CD4-positive, alpha-beta T cell treated with Interleukin-6 for 4 hours (primary cell): Measurements from ENCODE around the gene OR9A2.
A peak's percentile ranks its signal among the peaks of the same experiment; 100 is the strongest.
"Not testable (repeated sequence)": the region's sequence is repeated elsewhere in the genome, so short reads cannot be mapped to it uniquely, and the experiment has no call there.

Source experiments
- DNase-seq: peaks from one replicate; pipeline ENCODE4 v3.0.0-alpha.2; 2020; ENCODE audit warnings: mixed read lengths

Gene OR9A2

GRCh38 chr7:143016996-143017395 lies 9.9 kb downstream of the OR9A2 start:
- DNase-seq, result no peak

- no peak for DNase-seq
Observed at GRCh38 chr7:143015926-143016490, 10.9 kb downstream of the OR9A2 start.

GRCh38 chr7:143015084-143015483 lies 11.8 kb downstream of the OR9A2 start:
- no peak for DNase-seq

- no peak for DNase-seq
Observed at GRCh38 chr7:143013893-143014292, 13.0 kb downstream of the OR9A2 start.

- no peak for DNase-seq
Observed at GRCh38 chr7:143013473-143013872, 13.5 kb downstream of the OR9A2 start.

- DNase-seq, result no peak
Observed at GRCh38 chr7:143012409-143012808, 14.5 kb downstream of the OR9A2 start.

- DNase-seq, result no peak
Observed at GRCh38 chr7:143012001-143012400, 14.9 kb downstream of the OR9A2 start.

GRCh38 chr7:143008007-143008901 lies 18.7 kb downstream of the OR9A2 start:
- peak; percentile 84 for DNase-seq

- no peak for DNase-seq
Observed at GRCh38 chr7:143005632-143006260, 21.2 kb downstream of the OR9A2 start.

- DNase-seq, result peak; percentile 51
Observed at GRCh38 chr7:143003393-143004051, 23.4 kb downstream of the OR9A2 start.

- DNase-seq, result no peak
Observed at GRCh38 chr7:143002898-143003297, 24.0 kb downstream of the OR9A2 start.

GRCh38 chr7:143002106-143002505 lies 24.8 kb downstream of the OR9A2 start:
- no peak for DNase-seq

- DNase-seq, result no peak
Observed at GRCh38 chr7:143000648-143001047, 26.3 kb downstream of the OR9A2 start.

- no peak for DNase-seq
Observed at GRCh38 chr7:142999793-143000192, 27.1 kb downstream of the OR9A2 start.

- DNase-seq, result no peak
Observed at GRCh38 chr7:142998966-142999365, 28.0 kb downstream of the OR9A2 start.

GRCh38 chr7:142997456-142997989 lies 29.4 kb downstream of the OR9A2 start:
- no peak for DNase-seq

GRCh38 chr7:142992427-142992826 lies 34.5 kb downstream of the OR9A2 start:
- no peak for DNase-seq

GRCh38 chr7:142984297-142984696 lies 42.6 kb downstream of the OR9A2 start:
- no peak for DNase-seq

GRCh38 chr7:142983825-142984224 lies 43.1 kb downstream of the OR9A2 start:
- no peak for DNase-seq

- not testable (repeated sequence) for DNase-seq
Observed at GRCh38 chr7:142978402-142978801, 48.5 kb downstream of the OR9A2 start.
